Ureter (tissue), 1 donor: Measurements from ENCODE around the gene THRB. TPM values are rescaled to one million over a fixed set of nuclear protein-coding genes. Genes with fewer than 3 reads are reported as not detected.

Source experiments
- DNase-seq: peaks from one replicate; pipeline ENCODE4 v3.0.0-alpha.2; 2020; ENCODE audit warnings: low spot score
- total RNA-seq: library from RNA; stranded (reverse); gene quantifications from one replicate; pipeline ENCODE4 v1.2.4, GENCODE V29; 2023
- donor health status: DM: yes; HTN: yes; CAD: no.

The THRB gene
- total RNA-seq, 1 donor from 2014 or later: 36.8 TPM

GRCh38 chr3:24490151-24490550 lies 4.5 kb downstream of the THRB start:
- DNase-seq: no peak

DNA sequence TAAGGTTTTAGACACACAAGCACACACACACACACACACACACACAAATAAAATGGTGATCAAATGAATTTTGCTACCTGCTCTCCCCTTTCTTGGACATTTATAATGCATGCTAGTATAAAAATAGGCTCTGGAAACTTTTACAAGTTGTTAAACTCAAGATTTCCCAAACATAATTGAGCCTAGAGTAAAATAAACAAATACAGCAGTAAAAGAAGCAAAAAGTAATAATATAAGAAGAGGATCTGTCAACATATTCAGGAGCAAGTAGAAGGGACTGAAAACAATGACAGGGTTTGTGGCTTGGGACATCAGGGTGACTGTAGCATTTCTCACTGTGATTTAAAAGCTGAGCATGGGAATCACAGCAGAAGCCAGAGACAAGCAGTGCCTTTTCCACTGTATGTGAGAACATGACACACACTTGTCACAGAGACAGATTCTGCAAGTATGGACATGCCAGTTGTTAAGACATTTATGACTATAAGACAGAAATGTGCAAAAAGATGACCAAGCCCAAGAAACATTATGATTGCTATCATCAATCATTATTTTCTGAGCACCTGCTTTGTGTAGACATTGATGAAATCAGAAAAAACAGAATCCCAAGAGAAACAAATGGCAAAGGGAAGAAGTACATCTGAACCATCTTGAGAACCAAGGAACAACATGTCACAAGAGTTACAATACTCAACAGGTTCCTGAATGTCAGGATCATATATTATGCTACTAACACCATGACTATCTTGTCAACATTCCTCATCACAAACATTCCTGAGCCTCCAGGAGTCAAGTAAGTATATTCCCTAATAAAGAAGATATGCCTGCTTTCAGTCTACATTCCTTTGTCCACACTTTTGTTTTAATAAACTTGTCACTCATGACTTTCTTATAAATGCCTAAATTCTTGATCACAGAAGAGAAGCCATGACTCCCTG lies 7.1 kb downstream of the THRB start:
- no peak for DNase-seq

- DNase-seq: no peak
These were observed 9.1 kb downstream of the THRB start for GRCh38 chr3:24485511-24485910.

GRCh38 chr3:24483873-24484272 lies 10.8 kb downstream of the THRB start:
- no peak for DNase-seq

- no peak for DNase-seq
These were observed 12.4 kb downstream of the THRB start for GRCh38 chr3:24482096-24482705.

DNA sequence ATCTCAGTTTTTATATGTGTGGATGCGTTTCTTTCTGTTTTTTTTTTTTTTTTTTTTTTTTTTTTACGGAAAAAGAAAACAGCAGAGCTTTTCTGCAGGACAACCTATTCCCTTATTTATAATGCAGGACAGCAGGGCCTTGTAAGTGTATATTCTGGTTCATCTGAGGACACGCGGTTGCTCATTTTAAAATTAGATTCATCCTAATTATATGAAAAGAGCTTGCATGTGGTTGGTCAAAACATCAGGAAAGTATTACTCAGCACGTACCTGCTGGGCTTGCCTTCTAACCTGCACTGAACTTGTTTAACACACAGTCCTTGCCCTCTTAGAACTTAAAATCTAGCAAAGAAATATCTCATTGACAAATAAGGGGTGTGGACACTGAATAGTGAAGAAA lies 13.5 kb downstream of the THRB start:
- DNase-seq: no peak

- DNase-seq: no peak
These were observed 14.2 kb downstream of the THRB start for GRCh38 chr3:24480497-24480896.

GRCh38 chr3:24479816-24480215 lies 14.8 kb downstream of the THRB start:
- no peak for DNase-seq

GRCh38 chr3:24476871-24477656 lies 17.6 kb downstream of the THRB start:
- DNase-seq: no peak

- no peak for DNase-seq
These were observed 18.7 kb downstream of the THRB start for GRCh38 chr3:24475925-24476324.

DNA sequence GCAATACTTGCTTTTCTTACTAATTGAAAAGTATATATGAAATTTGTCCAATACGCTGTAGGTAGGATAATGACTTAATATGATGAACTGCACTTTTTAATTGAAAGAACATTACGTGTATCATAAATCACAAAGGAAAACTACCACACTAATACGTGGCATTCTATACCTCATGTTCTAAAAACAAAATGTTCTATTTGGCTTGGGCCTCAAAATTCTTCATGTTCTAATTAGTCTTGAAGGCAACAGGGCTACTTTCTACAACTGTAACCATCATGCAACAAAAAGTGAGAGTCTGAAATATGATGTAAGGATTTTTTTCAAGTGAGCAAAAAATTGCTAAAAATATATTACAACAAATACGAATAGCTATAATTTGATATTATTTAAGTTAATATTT lies 19.8 kb downstream of the THRB start:
- no peak for DNase-seq

DNA sequence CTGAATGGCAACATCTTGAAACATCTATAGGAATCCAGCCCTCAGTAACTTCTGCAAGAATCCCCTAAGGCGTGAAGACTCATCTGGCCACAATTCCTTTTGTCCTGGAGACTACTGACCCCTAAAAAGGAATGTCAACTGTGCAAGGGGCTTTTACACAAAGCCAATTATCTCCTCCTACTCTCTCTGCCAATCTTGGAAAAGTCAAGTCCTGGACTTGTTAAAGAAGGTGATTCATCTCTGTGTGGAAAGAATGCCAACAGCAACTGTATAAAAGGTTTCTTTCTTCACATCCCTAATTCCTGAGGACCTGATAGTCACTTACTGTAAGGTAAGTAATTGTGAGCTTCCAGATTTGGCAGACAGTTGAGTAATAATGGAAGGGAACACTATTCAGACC lies 22.3 kb downstream of the THRB start:
- DNase-seq: no peak

- DNase-seq: no peak
These were observed 23.2 kb downstream of the THRB start for GRCh38 chr3:24471486-24471885.

- DNase-seq: no peak
These were observed 24.4 kb downstream of the THRB start for GRCh38 chr3:24470277-24470676.

DNA sequence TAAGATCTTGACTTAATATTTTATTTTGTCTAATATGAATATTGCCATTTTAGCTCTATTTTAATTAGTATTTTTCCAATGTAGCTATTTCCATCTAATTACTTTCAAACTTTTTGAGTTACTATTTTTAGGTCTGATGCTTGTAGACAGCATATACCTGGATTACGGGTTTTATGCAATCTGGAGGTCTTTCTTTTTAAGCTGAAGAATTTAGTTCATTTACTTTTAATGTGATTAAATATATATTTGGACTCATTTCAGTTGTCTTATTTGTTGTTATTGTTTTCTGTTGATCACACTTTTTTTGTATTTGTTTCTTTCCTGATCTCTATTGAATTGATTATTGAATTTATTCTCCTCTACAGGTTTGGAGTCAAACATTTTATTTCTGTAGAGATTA lies 30.3 kb downstream of the THRB start:
- DNase-seq: no peak

DNA sequence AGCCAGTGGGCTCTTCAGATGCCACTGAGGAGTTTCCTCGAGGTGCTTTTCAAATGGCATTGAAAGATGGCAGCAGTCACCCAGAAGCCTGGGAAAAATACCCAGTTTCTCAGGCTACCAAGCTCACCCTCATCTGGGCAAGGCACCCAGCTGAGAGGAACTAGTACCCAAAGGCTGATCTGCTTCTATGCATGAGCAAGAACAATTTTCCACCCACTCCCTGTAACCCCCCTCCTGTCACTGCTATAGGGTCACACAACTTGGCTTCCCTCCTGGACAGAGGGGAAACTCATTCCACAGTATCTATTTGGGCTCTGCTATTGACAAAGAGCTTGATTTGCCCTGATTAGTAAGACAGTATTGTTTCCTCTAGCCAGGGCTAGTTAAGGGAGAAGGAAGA lies 31.9 kb downstream of the THRB start:
- no peak for DNase-seq

GRCh38 chr3:24460974-24461373 lies 33.7 kb downstream of the THRB start:
- DNase-seq: no peak

DNA sequence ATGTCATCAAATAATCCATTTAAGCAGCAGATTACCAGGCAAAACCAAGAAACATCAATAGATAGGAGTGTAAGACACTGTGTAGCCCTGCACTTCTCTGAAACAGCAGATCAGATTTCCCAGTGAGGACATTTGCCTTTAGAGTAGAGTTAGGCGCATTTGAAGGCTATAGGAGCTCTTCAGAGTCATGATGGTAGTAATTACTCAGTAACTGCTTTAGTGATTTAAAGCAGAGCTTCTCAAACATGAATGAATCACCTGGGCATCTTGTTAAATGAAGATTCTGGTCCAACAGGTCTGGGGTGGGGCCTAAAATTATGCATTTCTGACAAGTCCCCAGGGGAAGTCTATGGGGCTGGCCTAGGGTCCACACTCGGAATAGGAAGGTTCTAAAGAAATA lies 36.9 kb downstream of the THRB start:
- no peak for DNase-seq

DNA sequence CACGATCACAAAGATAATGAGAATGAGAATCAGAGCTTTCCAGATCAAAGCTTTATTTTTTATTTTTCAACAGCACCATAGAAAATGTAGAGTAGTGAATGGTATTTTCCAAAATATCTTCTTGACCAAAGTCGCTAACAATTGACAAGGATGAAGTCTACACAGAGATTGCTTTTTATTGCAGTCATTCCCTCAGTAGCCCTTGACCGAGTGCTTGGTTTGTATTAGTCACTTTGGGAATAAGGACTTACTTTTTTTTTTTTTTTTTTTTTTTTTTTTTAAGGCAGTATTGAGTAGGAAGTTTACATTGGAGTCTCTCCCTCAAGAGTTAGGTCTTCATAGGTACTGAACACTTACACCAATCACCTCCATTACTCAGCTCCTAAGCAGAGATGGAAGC lies 39.8 kb downstream of the THRB start:
- no peak for DNase-seq

- no peak for DNase-seq
These were observed 40.3 kb downstream of the THRB start for GRCh38 chr3:24454393-24454792.

DNA sequence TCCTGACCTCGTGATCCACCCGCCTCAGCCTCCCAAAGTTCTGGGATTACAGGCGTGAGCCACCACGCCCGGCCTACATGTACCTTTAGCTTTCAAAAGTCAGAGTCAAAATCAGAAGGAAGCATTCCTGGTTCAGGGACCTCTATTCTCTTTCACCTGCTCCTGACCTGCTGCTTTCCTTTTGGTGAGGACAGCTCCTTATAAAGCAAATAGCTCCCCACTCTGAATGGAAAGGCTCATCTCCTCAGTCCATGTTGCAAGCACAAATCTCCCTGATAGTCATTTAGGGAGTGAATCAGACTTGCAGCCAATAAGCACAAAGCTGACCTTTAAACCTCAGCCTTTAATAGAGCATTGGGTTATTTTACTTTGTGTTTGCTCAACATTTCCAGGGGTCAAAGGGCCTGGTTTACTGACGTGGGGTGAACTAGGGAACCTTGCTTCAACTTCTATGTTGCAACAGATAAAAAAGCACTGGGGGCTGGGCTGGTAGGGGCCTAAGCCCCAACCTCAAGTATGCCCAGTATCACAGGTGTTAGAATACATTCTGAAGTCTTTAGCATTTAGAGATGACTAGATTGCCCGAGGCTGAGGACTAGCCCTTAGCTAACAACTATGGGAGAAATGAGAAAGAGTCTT lies 43.1 kb downstream of the THRB start:
- DNase-seq: no peak
